Calu3 (cell line): ENCODE data around the gene CFI. TPM values are rescaled to one million over a fixed set of nuclear protein-coding genes. Genes with fewer than 3 reads are reported as not detected.
A peak's percentile ranks its signal among the peaks of the same experiment; 100 is the strongest.

Source experiments
- BruUV-seq: library from RNA; stranded (reverse); fragments of 400-500 nt; replicated peaks from 2 replicates; lab custom pipeline; 2021; lab: Mats Ljungman, UMichigan
- CTCF ChIA-PET: fragments of 300-600 bp; sonication (Branson Sonifier 250); formaldehyde crosslinking; loops from one replicate; lab custom pipeline; 2022; ENCODE audit warnings: antibody characterized with exemption; lab: Charles Lee
- DNase-seq: peaks from one replicate; pipeline ENCODE4 v3.0.0; 2022
- H3K27ac Mint-ChIP-seq: one replicate; pipeline ENCODE4 v1.8.0; 2022; ENCODE audit warnings: mixed read lengths; ENCODE audit not compliant: unreplicated experiment
- H3K27me3 Mint-ChIP-seq: one replicate; pipeline ENCODE4 v1.8.0; 2022; ENCODE audit warnings: mixed read lengths; ENCODE audit not compliant: unreplicated experiment
- H3K36me3 Mint-ChIP-seq: one replicate; pipeline ENCODE4 v1.8.0; 2022; ENCODE audit warnings: mild to moderate bottlenecking, moderate library complexity, mixed read lengths; ENCODE audit not compliant: insufficient read depth, unreplicated experiment
- H3K4me1 Mint-ChIP-seq: one replicate; pipeline ENCODE4 v1.8.0; 2022; ENCODE audit warnings: mild to moderate bottlenecking, low read depth, mixed read lengths; ENCODE audit not compliant: unreplicated experiment
- H3K4me3 Mint-ChIP-seq: one replicate; pipeline ENCODE4 v1.8.0; 2022; ENCODE audit warnings: mild to moderate bottlenecking, low read depth, moderate library complexity, mixed read lengths; ENCODE audit not compliant: unreplicated experiment
- H3K9me3 Mint-ChIP-seq: one replicate; pipeline ENCODE4 v1.8.0; 2022; ENCODE audit warnings: low read depth, mixed read lengths; ENCODE audit not compliant: unreplicated experiment
- intact Hi-C: fragments of 100-400 bp; cut with micrococcal nuclease; formaldehyde crosslinking; loops from one replicate; pipeline ENCODE4 v1.10.0; 2022; ENCODE audit not compliant: unreplicated experiment
- total RNA-seq: library from RNA; stranded (reverse); gene quantifications from 2 replicates; pipeline ENCODE4 v1.2.3, GENCODE V29; 2022
- TF ChIP-seq, protein P1 (sequence below): fragments of 200-600 bp; IDR thresholded peaks from one replicate; pipeline ENCODE4 v1.8.0; 2022; ENCODE audit warnings: antibody characterized with exemption; ENCODE audit not compliant: unreplicated experiment

The CFI gene
- total RNA-seq, 1 experiment from 2014 or later, result 25.8 TPM

DNA sequence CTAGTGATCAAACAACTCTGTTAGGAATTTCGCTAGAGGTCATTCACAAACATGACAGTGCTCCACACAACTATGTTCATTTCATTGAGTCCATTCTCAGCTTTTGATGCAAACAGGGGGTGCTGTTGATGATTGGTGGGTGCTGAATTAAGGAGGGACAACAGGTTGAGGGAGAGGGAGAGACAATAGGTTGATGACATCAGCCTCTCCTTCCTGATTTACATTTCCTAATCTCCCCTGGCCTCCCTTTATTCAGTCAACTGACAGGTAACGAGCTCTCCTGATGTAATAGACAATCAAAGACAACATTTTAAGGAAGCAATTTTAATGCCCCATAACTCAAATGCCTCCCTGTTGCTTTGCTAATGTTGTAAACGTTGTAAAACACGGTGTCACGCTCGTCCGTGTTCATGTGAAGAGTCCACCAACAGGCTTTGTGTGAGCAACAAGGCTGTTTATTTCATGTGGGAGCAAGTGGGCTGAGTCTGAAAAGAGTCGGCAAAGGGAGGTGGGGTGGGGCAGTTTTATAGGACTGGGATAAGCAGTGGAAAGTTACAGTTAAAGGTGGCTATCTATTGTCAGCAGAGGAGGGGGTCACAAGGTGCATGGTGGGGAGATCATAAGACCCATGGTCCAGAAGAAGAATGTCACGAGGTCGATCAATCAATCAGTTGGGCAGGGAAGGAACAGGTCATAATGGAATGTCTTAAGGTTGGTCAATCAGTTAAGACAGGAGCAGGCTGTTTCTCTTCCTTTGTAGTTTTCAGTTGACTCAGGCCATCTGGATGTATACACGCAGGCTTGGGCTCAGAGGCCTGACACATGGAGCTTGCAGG is 9.0 kb upstream of the CFI start:
- H3K27ac Mint-ChIP-seq, result no peak overlapping the region
- intact Hi-C loops, result no loop called here

DNA sequence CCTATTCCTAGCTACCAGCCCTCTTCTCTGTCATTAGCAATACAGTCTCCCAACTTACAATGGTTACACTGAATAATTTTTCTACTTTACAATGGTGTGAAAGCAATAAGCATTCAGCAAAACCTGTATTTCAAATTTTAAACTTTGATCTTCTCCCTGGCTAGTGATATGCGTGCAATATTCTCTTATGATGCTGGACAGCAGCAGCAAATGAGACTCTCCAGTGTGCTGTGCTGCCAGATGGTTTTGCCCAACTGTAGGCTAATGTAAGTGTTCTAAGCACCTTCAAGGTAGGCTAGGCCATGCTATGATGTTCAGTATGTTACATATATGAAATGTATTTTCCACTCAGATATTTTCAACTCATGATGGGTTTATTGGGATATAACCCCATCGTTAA is 7.9 kb upstream of the CFI start:
- CTCF ChIA-PET, result no interaction called here
- TF ChIP-seq, protein P1, sequence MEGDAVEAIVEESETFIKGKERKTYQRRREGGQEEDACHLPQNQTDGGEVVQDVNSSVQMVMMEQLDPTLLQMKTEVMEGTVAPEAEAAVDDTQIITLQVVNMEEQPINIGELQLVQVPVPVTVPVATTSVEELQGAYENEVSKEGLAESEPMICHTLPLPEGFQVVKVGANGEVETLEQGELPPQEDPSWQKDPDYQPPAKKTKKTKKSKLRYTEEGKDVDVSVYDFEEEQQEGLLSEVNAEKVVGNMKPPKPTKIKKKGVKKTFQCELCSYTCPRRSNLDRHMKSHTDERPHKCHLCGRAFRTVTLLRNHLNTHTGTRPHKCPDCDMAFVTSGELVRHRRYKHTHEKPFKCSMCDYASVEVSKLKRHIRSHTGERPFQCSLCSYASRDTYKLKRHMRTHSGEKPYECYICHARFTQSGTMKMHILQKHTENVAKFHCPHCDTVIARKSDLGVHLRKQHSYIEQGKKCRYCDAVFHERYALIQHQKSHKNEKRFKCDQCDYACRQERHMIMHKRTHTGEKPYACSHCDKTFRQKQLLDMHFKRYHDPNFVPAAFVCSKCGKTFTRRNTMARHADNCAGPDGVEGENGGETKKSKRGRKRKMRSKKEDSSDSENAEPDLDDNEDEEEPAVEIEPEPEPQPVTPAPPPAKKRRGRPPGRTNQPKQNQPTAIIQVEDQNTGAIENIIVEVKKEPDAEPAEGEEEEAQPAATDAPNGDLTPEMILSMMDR, result no peak
- no peak overlapping the region for H3K4me3 Mint-ChIP-seq
- intact Hi-C loops, result loop anchor here (10.0 kb wide), 1 partner anchor 235 kb away; no protein-coding TSS in a partner anchor
- no peak overlapping the region for H3K27ac Mint-ChIP-seq
- peaks cover 2% of the 10 kb centered on the region for H3K36me3 Mint-ChIP-seq
- BruUV-seq, result no TSS peak
- H3K9me3 Mint-ChIP-seq, result no peaks in the 10 kb centered on the region
- H3K4me1 Mint-ChIP-seq, result no peaks in the 10 kb centered on the region
- no peaks in the 10 kb centered on the region for H3K27me3 Mint-ChIP-seq
- no peak for DNase-seq

More for the DNA sequence above, 9.0 kb upstream of the CFI start:
- Mint-ChIP-seq H3K9me3 (no peaks in the 10 kb centered on the region), H3K27me3 (no peaks in the 10 kb centered on the region), H3K4me1 (no peaks in the 10 kb centered on the region), H3K36me3 (peaks cover 14% of the 10 kb centered on the region), H3K4me3 (no peak overlapping the region)
- CTCF ChIA-PET, result no interaction called here
- no TSS peak for BruUV-seq
- TF ChIP-seq, protein P1, result no peak
- no peak for DNase-seq

DNA sequence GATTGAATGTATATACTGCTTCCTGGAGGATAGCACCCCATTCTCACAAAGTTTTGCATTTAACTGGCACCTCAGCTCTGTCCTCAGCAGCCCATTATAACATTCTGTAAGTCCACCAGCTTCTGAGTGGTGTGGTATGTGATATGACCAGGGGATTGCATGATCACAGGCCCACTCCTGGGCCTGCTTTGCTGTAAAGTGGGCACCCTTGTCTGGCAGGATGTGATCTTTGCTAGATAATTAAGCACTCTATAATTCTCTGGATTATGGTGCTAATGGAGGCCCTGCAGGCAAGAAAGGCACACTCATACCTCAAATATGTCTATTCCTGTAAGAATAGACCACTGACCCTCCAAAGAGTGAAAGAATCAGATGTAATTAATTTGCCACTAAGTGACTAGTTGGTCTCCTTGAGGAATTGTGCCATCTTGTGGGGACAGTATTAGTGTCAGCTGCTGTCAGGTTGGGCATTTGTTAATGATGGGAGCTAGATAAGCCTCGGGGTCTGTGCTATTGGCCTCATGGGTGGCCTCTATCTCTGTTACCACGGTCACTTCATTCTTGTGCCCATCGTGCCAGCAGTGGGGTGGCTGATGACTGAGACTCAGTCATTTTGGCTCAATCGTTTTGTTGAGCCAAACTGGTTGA is 2.2 kb upstream of the CFI start:
- intact Hi-C loops, result loop anchor here (2.0 to 10.0 kb wide), 4 partner anchors 77 to 377 kb away; partner anchors contain the start of gene CASP6
- BruUV-seq, result no TSS peak
- no peak overlapping the region for H3K4me3 Mint-ChIP-seq
- CTCF ChIA-PET, result interaction anchor here (0.7 to 1.3 kb wide), 8 partner anchors 74 to 922 kb away, joined by 3 to 8 read pairs (median 6); partner anchors contain the start of genes CASP6, PLA2G12A and SEC24B
- no peaks in the 10 kb centered on the region for H3K36me3 Mint-ChIP-seq
- TF ChIP-seq, protein P1, result peak; percentile 29
- peaks cover 17% of the 10 kb centered on the region for H3K4me1 Mint-ChIP-seq
- H3K9me3 Mint-ChIP-seq, result no peaks in the 10 kb centered on the region
- no peaks in the 10 kb centered on the region for H3K27me3 Mint-ChIP-seq
- peak; percentile 40 for DNase-seq
- no peak overlapping the region for H3K27ac Mint-ChIP-seq

DNA sequence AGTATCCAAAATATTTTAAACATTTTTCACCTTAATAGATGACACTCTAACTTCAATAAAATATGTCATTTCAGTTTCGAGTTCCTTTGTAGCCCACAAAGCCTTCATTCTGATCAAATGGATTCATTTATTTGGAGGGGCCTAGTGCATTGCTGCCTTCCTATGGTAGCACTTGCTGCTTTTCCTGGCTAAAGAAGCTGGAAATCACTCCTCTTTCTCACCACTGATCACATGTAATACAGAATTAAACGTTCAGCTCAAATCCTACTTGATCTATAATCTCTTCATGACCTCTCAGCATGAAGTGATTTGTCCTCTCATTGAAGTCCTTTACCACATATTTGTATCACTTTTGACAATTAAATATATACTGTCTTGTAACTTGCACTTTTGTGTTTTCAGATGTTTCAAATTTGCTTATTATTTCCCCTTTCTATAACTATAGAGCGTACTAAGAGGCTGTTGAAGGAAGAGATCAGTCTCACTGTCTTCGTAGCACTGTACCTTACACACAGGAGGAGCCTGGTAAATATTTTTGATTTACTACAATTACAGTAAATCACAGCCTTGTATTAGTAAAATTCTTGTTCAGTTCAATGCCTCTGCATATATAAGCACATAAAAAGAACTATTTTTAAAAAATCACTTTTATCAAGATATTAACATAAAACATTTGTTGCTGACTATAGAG is 555 bp downstream of the CFI start:
- H3K36me3 Mint-ChIP-seq, result no peaks in the 10 kb centered on the region
- peak overlapping the region; percentile 53 for H3K4me3 Mint-ChIP-seq
- H3K4me1 Mint-ChIP-seq, result peaks cover 25% of the 10 kb centered on the region
- DNase-seq, result no peak
- no peak overlapping the region for H3K27ac Mint-ChIP-seq
- CTCF ChIA-PET, result interaction anchor here (0.5 to 1.7 kb wide), 2 partner anchors 98 to 157 kb away, joined by 4 to 7 read pairs; partner anchors contain the start of gene CASP6
- peaks cover 3% of the 10 kb centered on the region for H3K9me3 Mint-ChIP-seq
- TSS peak; percentile 62 for BruUV-seq
- no peaks in the 10 kb centered on the region for H3K27me3 Mint-ChIP-seq
- intact Hi-C loops, result loop anchor here (5.0 to 10.0 kb wide), 3 partner anchors 74 to 226 kb away; partner anchors contain the start of gene CASP6
- TF ChIP-seq, protein P1, result no peak
